Measurements from ENCODE around the gene KANSL3. TPM values are rescaled to one million over a fixed set of nuclear protein-coding genes. Genes with fewer than 3 reads are reported as not detected.

The KANSL3 gene
- total and polyA plus RNA-seq, 9 of the 15 experiments (the other 6 are each of a cell fraction or from before 2014, with no cell fraction given), result 11.3 to 43.7 (median 27.9) TPM

- no peak for TF ChIP-seq TFAP4 (CRISPR knock-in tag; IDR thresholded peaks at IDR 0.05; ENCODE audit: borderline replicate concordance)
- TF ChIP-seq, protein P1, sequence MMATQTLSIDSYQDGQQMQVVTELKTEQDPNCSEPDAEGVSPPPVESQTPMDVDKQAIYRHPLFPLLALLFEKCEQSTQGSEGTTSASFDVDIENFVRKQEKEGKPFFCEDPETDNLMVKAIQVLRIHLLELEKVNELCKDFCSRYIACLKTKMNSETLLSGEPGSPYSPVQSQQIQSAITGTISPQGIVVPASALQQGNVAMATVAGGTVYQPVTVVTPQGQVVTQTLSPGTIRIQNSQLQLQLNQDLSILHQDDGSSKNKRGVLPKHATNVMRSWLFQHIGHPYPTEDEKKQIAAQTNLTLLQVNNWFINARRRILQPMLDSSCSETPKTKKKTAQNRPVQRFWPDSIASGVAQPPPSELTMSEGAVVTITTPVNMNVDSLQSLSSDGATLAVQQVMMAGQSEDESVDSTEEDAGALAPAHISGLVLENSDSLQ (IDR thresholded peaks at IDR 0.05), result peak; percentile 52
Measured at GRCh38 chr2:96623116-96623515, 15.0 kb downstream of the KANSL3 start (continued).

DNA sequence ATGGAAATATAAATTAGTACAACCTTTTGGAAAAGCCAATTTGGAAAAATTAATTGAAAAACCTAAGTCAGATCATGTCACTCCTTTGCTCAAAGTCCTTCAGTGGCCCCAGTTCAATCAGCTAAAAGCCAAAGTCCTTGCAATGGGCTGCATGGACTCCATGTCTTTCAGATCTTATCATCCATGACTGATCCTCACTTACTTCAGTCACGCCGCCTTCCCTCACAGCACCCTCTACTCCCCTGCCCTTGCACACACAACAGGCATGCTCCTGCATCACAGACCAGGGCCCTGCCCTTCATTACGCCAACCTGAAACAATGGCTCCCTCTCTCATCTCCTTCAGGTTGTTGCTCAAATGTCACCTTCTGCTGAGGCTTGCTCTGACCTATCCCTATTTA, 15.6 kb downstream of the KANSL3 start:
- ChIA-PET CTCF (ENCODE audit: low intra/inter-chr PET ratio) (no interaction called here), POLR2A (interaction anchor here (0.7 to 0.8 kb wide), 2 partner anchors 11 to 301 kb away, joined by 3 read pairs; no protein-coding TSS in a partner anchor)
- peaks cover 67% of the 10 kb centered on the region; the same call in 2 of the 3 replicates for H3K36me3 ChIP-seq (ENCODE audit: control insufficient read depth, insufficient read depth, low read length)
- no peaks in the 10 kb centered on the region; a peak in 1 of 5 replicates for H3K27me3 ChIP-seq (ENCODE audit: control insufficient read depth in 2 of 2, insufficient read depth in 2 of 2, low read length in 2 of 2)
- WGBS (ENCODE audit: insufficient coverage, low coverage, missing lambda C conversion rate), result 68% methylated on average over 3 of the region's 3 CpGs
- H3K9ac ChIP-seq (ENCODE audit: insufficient read depth in 1 of 2, low read depth in 2 of 2, low read length in 2 of 2), result no peak overlapping the region
- H3K79me2 ChIP-seq (ENCODE audit: control insufficient read depth, insufficient read depth, low read length), result peaks cover 14% of the 10 kb centered on the region; the same call in 2 of the 3 replicates
- no TSS peak for BruUV-seq (replicated peaks)
- H3K27ac ChIP-seq (ENCODE audit: extremely low read depth, low read depth, low read length), result no peak overlapping the region
- H3K4me2 ChIP-seq (ENCODE audit: insufficient read depth, low read length), result no peak overlapping the region
- H2AFZ ChIP-seq (ENCODE audit: low read depth, low read length), result no peak overlapping the region
- in situ Hi-C loops (cut with MboI), result no loop called here
- no peaks in the 10 kb centered on the region for H4K20me1 ChIP-seq (replicated peaks; ENCODE audit: control insufficient read depth, insufficient read depth, low read length)
- intact Hi-C loops (cut with micrococcal nuclease), result no loop called here
- H3K9me1 ChIP-seq (ENCODE audit: control insufficient read depth, insufficient read depth, low read length), result no peaks in the 10 kb centered on the region
- no peak overlapping the region for H3K4me3 ChIP-seq
- no peak for TF ChIP-seq DLX4 (CRISPR knock-in tag; IDR thresholded peaks at IDR 0.05)
- TF ChIP-seq WHSC1 (IDR thresholded peaks at IDR 0.05; ENCODE audit: low read length), result peak; percentile 37
- TF ChIP-seq ZNF184 (CRISPR knock-in tag; IDR thresholded peaks at IDR 0.05), result no peak
- peak; percentile 43 for TF ChIP-seq SUPT5H (IDR thresholded peaks at IDR 0.05)
- TF ChIP-seq HDGF (IDR thresholded peaks at IDR 0.05), result 0 out of 2 replicates have a peak, but pooled peaks have one; percentile 49
- DNase-seq (ENCODE audit: extremely low read depth in 1 of 4, low spot score in 3 of 4) (no peak), ATAC-seq (peak; percentile 70), FAIRE-seq (no peak)
- no peaks in the 10 kb centered on the region for H3K9me3 ChIP-seq (replicated peaks; ENCODE audit: control insufficient read depth, insufficient read depth, low read depth, low read length)
- H3K4me1 ChIP-seq (replicated peaks in 1 of 2; ENCODE audit: control insufficient read depth in 2 of 2, insufficient read depth in 2 of 2, low read length in 2 of 2), result peaks cover 0 to 4% of the 10 kb centered on the region in 2 experiments; a peak in 3 of 5 replicates

Data from K562 (cell line).